ENCODE data around the gene PKP2.
"Not testable (repeated sequence)": the region's sequence is repeated elsewhere in the genome, so short reads cannot be mapped to it uniquely, and the experiment has no call there.

The PKP2 gene

GRCh38 chr12:32864731-32865130 lies 31.8 kb downstream of the PKP2 start:
- no peak for DNase-seq

- no peak for DNase-seq
Observed at GRCh38 chr12:32863128-32863527, 33.4 kb downstream of the PKP2 start.

- DNase-seq: not testable (repeated sequence)
Observed at GRCh38 chr12:32861658-32862057, 34.9 kb downstream of the PKP2 start.

GRCh38 chr12:32860192-32860591 lies 36.4 kb downstream of the PKP2 start:
- no peak for DNase-seq

- no peak for DNase-seq
Observed at GRCh38 chr12:32859389-32859788, 37.2 kb downstream of the PKP2 start.

- DNase-seq: no peak
Observed at GRCh38 chr12:32854716-32855115, 41.9 kb downstream of the PKP2 start.

- DNase-seq: no peak
Observed at GRCh38 chr12:32854097-32854496, 42.5 kb downstream of the PKP2 start.

GRCh38 chr12:32847287-32847686 lies 49.3 kb downstream of the PKP2 start:
- no peak for DNase-seq

GRCh38 chr12:32846053-32846452 lies 50.5 kb downstream of the PKP2 start:
- no peak for DNase-seq

- no peak for DNase-seq
Observed at GRCh38 chr12:32843528-32844095, 53.0 kb downstream of the PKP2 start.

GRCh38 chr12:32841061-32841460 lies 55.5 kb downstream of the PKP2 start:
- DNase-seq: no peak

- no peak for DNase-seq
Observed at GRCh38 chr12:32839828-32840227, 56.7 kb downstream of the PKP2 start.

GRCh38 chr12:32837974-32838373 lies 58.6 kb downstream of the PKP2 start:
- DNase-seq: no peak

GRCh38 chr12:32836710-32837109 lies 59.9 kb downstream of the PKP2 start:
- no peak for DNase-seq

- DNase-seq: no peak
Observed at GRCh38 chr12:32834122-32834521, 62.5 kb downstream of the PKP2 start.

- DNase-seq: no peak
Observed at GRCh38 chr12:32828552-32828951, 68.0 kb downstream of the PKP2 start.

- DNase-seq: no peak
Observed at GRCh38 chr12:32828120-32828519, 68.5 kb downstream of the PKP2 start.

- no peak for DNase-seq
Observed at GRCh38 chr12:32826807-32827412, 69.7 kb downstream of the PKP2 start.

GRCh38 chr12:32824596-32824995 lies 72.0 kb downstream of the PKP2 start:
- DNase-seq: no peak

- DNase-seq: no peak
Observed at GRCh38 chr12:32822344-32822743, 74.2 kb downstream of the PKP2 start.

- no peak for DNase-seq
Observed at GRCh38 chr12:32821710-32822109, 74.9 kb downstream of the PKP2 start.

GRCh38 chr12:32821293-32821692 lies 75.3 kb downstream of the PKP2 start:
- DNase-seq: no peak

- no peak for DNase-seq
Observed at GRCh38 chr12:32820376-32820931, 76.1 kb downstream of the PKP2 start.
